Ovary (tissue), 3 donors: ENCODE results near the gene CYP2W1.

Experiments
- POLR2A ChIP-seq: fragments of 450-650 bp; IDR thresholded peaks from one replicate; pipeline ENCODE4 v1.6.1; 2017; ENCODE audit warnings: antibody characterized with exemption, mild to moderate bottlenecking, moderate library complexity
- TF ChIP-seq, protein P1 (sequence below), 3 donors: fragments of 450-650 bp in 2 of 3; fragments of 200-600 bp in 1 of 3; IDR thresholded peaks; one replicate each; pipeline versions ENCODE4 v1.5.1 to v1.8.0; 2016 to 2022; ENCODE audit warnings: antibody characterized with exemption in 3 of 3, mild to moderate bottlenecking in 1 of 3
- donor health status: DM: no; HTN: no; CAD: no.

DNA sequence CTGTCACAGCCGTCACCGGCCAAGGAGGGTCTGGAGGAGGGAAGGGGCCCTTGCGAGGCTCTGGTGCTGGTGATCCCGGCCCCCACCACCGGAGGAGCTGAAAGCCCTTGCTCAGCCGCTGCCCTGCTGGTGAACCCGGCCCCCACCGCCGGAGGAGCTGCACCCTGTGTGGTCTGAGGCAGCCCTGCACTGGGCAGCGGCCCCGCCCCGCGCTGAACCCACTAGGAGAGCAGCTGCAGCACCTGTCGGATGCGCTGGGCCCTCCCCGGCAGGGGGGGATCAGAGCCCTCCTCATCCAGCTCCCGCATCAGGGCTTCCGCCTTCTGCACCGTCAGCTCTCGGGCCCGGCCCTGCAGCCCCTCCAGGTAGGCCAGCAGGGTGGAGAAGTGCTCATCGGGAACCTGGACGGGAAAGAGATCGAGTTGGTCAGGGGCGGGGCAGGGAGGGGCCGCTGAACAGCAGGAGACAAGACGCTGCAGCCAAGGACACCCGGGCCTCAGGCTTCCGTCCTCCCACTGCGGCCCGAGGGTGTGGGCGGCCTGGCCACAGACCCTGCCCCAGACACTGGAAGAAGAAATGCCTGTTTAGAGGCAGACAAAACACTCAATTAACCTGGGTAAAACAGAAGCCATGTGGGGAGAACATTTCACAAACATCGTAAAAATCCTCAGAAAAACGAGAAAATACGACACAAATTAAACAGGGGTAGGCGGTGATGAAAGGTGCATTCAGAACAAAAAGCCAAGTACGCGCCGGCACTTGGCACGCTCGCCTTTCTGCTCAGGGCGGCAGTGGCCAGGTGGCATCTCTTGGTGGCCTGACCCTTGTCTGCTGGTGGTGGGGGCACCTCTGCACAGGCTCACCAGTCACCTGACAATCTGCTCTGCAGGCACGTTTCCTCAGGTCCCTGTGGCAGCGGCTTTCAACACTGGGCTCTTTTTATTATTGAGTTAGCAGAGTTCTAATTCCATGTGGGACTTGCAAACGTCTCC, 14.7 kb downstream of the CYP2W1 start:
- TF ChIP-seq, protein P1, sequence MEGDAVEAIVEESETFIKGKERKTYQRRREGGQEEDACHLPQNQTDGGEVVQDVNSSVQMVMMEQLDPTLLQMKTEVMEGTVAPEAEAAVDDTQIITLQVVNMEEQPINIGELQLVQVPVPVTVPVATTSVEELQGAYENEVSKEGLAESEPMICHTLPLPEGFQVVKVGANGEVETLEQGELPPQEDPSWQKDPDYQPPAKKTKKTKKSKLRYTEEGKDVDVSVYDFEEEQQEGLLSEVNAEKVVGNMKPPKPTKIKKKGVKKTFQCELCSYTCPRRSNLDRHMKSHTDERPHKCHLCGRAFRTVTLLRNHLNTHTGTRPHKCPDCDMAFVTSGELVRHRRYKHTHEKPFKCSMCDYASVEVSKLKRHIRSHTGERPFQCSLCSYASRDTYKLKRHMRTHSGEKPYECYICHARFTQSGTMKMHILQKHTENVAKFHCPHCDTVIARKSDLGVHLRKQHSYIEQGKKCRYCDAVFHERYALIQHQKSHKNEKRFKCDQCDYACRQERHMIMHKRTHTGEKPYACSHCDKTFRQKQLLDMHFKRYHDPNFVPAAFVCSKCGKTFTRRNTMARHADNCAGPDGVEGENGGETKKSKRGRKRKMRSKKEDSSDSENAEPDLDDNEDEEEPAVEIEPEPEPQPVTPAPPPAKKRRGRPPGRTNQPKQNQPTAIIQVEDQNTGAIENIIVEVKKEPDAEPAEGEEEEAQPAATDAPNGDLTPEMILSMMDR (IDR thresholded peaks at IDR 0.05), result no peak
- no peak for TF ChIP-seq POLR2A
